ENCODE measurements around the gene PPP2R3B.

Gene PPP2R3B

DNA sequence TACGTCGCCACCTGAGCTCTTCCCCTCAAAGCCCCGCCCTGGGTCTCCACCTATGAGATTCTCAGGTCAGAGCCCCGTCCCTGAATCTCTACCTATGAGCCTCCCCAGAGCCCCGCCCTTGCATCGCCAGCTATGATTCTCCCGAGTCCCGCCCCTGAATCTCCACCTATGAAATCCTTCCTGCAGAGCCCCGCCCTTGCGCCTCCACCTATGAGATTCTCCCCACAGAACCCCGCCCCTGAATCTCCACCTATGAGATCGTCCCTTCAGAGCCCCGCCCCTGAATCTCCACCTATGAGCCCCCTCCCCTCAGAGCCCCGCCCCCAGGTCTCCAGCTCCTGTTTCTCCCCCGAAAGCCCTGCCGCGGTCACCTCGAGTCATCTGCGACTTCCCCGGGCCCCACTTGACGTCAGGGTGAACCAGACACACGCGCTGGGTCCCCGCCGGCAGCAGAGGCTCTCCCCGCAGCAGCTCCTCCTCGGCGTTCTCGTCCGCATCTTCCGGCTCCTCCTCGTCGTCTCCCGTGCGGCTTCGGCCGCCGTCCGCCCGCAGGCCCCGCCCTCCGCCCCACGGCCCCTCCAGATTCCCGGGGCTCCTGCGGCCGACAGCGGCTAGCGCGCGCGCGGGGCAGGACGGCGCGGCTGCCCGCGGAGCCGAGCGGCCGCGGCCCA is 68.5 kb downstream of the PPP2R3B start (continued):
- TF ChIP-seq ZNF23 (tag by site-specific recombination; IDR thresholded peaks at IDR 0.05; ENCODE audit: borderline replicate concordance) (no peak), SETDB1 (IDR thresholded peaks at IDR 0.05; ENCODE audit: insufficient read length, low read length) (no peak), ZBTB48 (tag by site-specific recombination; IDR thresholded peaks at IDR 0.05) (no peak), ZNF791 (tag by site-specific recombination; IDR thresholded peaks at IDR 0.05) (no peak), ZBTB21 (tag by site-specific recombination; IDR thresholded peaks at IDR 0.05) (no peak), REST (tag by site-specific recombination; IDR thresholded peaks at IDR 0.05) (no peak), ZNF223 (tag by site-specific recombination; IDR thresholded peaks at IDR 0.05) (no peak), ZNF830 (tag by site-specific recombination; IDR thresholded peaks at IDR 0.05; ENCODE audit: low read depth) (no peak), ZNF350 (tag by site-specific recombination; IDR thresholded peaks at IDR 0.05) (no peak), WT1 (tag by site-specific recombination; IDR thresholded peaks at IDR 0.05) (no peak), ZNF335 (tag by site-specific recombination; conservative IDR thresholded peaks at IDR 0.05) (no peak; the same call in 1 of the 2 replicates), ZNF701 (tag by site-specific recombination; IDR thresholded peaks at IDR 0.05) (no peak), SP7 (tag by site-specific recombination; IDR thresholded peaks at IDR 0.05) (no peak), HOXC10 (CRISPR knock-in tag; IDR thresholded peaks at IDR 0.05) (no peak), ZNF529 (tag by site-specific recombination; IDR thresholded peaks at IDR 0.05; ENCODE audit: insufficient replicate concordance) (no peak), ZXDB (tag by site-specific recombination; IDR thresholded peaks at IDR 0.05) (0 out of 2 replicates have a peak, but pooled peaks have one; percentile 14), ZNF174 (tag by site-specific recombination; IDR thresholded peaks at IDR 0.05) (no peak), ZNF48 (tag by site-specific recombination; IDR thresholded peaks at IDR 0.05) (no peak), ZNF292 (tag by site-specific recombination; IDR thresholded peaks at IDR 0.05; ENCODE audit: borderline replicate concordance, low read depth) (no peak), YY1 (tag by site-specific recombination; IDR thresholded peaks at IDR 0.05) (no peak), ZBTB20 (tag by site-specific recombination; IDR thresholded peaks at IDR 0.05) (peak; percentile 70; the same call in 1 of the 2 replicates), ZNF37A (tag by site-specific recombination; IDR thresholded peaks at IDR 0.05) (no peak), ZNF426 (tag by site-specific recombination; IDR thresholded peaks at IDR 0.05) (no peak), SP2 (tag by site-specific recombination; IDR thresholded peaks at IDR 0.05) (peak; percentile 92)
- TF ChIP-seq, protein P1, sequence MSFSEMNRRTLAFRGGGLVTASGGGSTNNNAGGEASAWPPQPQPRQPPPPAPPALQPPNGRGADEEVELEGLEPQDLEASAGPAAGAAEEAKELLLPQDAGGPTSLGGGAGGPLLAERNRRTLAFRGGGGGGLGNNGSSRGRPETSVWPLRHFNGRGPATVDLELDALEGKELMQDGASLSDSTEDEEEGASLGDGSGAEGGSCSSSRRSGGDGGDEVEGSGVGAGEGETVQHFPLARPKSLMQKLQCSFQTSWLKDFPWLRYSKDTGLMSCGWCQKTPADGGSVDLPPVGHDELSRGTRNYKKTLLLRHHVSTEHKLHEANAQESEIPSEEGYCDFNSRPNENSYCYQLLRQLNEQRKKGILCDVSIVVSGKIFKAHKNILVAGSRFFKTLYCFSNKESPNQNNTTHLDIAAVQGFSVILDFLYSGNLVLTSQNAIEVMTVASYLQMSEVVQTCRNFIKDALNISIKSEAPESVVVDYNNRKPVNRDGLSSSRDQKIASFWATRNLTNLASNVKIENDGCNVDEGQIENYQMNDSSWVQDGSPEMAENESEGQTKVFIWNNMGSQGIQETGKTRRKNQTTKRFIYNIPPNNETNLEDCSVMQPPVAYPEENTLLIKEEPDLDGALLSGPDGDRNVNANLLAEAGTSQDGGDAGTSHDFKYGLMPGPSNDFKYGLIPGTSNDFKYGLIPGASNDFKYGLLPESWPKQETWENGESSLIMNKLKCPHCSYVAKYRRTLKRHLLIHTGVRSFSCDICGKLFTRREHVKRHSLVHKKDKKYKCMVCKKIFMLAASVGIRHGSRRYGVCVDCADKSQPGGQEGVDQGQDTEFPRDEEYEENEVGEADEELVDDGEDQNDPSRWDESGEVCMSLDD (tag by site-specific recombination; IDR thresholded peaks at IDR 0.05): no peak
- TF ChIP-seq, protein P2, sequence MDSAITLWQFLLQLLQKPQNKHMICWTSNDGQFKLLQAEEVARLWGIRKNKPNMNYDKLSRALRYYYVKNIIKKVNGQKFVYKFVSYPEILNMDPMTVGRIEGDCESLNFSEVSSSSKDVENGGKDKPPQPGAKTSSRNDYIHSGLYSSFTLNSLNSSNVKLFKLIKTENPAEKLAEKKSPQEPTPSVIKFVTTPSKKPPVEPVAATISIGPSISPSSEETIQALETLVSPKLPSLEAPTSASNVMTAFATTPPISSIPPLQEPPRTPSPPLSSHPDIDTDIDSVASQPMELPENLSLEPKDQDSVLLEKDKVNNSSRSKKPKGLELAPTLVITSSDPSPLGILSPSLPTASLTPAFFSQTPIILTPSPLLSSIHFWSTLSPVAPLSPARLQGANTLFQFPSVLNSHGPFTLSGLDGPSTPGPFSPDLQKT (IDR thresholded peaks at IDR 0.05; ENCODE audit: borderline replicate concordance, low read depth, low read length): no peak
- TF ChIP-seq, protein P3, sequence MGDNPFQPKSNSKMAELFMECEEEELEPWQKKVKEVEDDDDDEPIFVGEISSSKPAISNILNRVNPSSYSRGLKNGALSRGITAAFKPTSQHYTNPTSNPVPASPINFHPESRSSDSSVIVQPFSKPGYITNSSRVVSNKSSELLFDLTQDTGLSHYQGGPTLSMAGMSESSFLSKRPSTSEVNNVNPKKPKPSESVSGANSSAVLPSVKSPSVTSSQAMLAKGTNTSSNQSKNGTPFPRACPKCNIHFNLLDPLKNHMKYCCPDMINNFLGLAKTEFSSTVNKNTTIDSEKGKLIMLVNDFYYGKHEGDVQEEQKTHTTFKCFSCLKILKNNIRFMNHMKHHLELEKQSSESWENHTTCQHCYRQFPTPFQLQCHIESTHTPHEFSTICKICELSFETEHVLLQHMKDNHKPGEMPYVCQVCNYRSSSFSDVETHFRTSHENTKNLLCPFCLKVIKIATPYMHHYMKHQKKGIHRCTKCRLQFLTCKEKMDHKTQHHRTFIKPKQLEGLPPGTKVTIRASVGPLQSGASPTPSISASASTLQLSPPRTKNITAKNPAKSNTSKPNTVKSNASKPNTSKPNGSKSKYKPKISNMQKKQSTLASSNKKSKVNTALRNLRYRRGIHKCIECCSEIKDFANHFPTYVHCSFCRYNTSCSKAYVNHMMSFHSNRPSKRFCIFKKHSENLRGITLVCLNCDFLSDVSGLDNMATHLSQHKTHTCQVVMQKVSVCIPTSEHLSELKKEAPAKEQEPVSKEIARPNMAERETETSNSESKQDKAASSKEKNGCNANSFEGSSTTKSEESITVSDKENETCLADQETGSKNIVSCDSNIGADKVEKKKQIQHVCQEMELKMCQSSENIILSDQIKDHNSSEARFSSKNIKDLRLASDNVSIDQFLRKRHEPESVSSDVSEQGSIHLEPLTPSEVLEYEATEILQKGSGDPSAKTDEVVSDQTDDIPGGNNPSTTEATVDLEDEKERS (tag by site-specific recombination; IDR thresholded peaks at IDR 0.05): no peak
- TF ChIP-seq, protein P4, sequence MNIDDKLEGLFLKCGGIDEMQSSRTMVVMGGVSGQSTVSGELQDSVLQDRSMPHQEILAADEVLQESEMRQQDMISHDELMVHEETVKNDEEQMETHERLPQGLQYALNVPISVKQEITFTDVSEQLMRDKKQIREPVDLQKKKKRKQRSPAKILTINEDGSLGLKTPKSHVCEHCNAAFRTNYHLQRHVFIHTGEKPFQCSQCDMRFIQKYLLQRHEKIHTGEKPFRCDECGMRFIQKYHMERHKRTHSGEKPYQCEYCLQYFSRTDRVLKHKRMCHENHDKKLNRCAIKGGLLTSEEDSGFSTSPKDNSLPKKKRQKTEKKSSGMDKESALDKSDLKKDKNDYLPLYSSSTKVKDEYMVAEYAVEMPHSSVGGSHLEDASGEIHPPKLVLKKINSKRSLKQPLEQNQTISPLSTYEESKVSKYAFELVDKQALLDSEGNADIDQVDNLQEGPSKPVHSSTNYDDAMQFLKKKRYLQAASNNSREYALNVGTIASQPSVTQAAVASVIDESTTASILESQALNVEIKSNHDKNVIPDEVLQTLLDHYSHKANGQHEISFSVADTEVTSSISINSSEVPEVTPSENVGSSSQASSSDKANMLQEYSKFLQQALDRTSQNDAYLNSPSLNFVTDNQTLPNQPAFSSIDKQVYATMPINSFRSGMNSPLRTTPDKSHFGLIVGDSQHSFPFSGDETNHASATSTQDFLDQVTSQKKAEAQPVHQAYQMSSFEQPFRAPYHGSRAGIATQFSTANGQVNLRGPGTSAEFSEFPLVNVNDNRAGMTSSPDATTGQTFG (tag by site-specific recombination; IDR thresholded peaks at IDR 0.05; ENCODE audit: borderline replicate concordance): no peak
